Fibroblast of lung (primary cell): ENCODE results near the gene GNG5.

ENCODE experiments used
- CTCF ChIP-seq, 2 donors: IDR thresholded peaks in 1 of 2; conservative IDR thresholded peaks in 1 of 2; 1 replicate in 1 of 2; 2 replicates in 1 of 2; pipeline ENCODE4 v1.5.1; 2011 to 2012; ENCODE audit warnings: low read length in 2 of 2, control low read depth in 1 of 2, inconsistent platforms in 1 of 2, low read depth in 1 of 2, mild to moderate bottlenecking in 1 of 2
- EZH2 ChIP-seq: IDR thresholded peaks from 2 replicates; pipeline ENCODE4 v1.5.1; 2012; ENCODE audit warnings: low read length, control low read depth, mild to moderate bottlenecking; ENCODE audit errors: missing control alignments

- TF ChIP-seq CTCF (conservative IDR thresholded peaks at IDR 0.05 in 1 of 2, IDR thresholded peaks at IDR 0.05 in 1 of 2; ENCODE audit: low read depth in 1 of 2, low read length in 2 of 2) (no peak), EZH2 (no peak)
These were observed 27.2 kb downstream of the GNG5 start, which contains the start of gene RPF1 for GRCh38 chr1:84478876-84479868.
